Psoas muscle (tissue), 8 donors: ENCODE results near the gene C1orf94. TPM values are rescaled to one million over a fixed set of nuclear protein-coding genes. Genes with fewer than 3 reads are reported as not detected.
A peak's percentile ranks its signal among the peaks of the same experiment; 100 is the strongest.

ENCODE experiments used
- ATAC-seq, 4 donors: fragments of 200-7000 bp; cut with Tn5 transposase; one replicate each; pipeline ENCODE4 v1.9.1; 2020; ENCODE audit warnings: moderate library complexity in 3 of 4, mild to moderate bottlenecking in 2 of 4
- DNase-seq, 2 donors: peaks; one replicate each; pipeline ENCODE4 v3.0.0-alpha.2; 2020
- H3K27ac ChIP-seq: fragments of 200-600 bp; one replicate; pipeline ENCODE4 v1.8.0; 2022
- H3K27me3 ChIP-seq, 3 donors: fragments of 200-600 bp in 1 of 3; one replicate each; pipeline versions ENCODE4 v1.6.1 to v1.8.0; 2013 to 2022; ENCODE audit warnings: low read length in 2 of 3, mild to moderate bottlenecking in 2 of 3, moderate library complexity in 1 of 3; ENCODE audit not compliant: insufficient read depth in 3 of 3
- H3K36me3 ChIP-seq, 2 donors: fragments of 200-600 bp in 1 of 2; one replicate each; pipeline versions ENCODE4 v1.6.1 to v1.8.0; 2013 to 2022; ENCODE audit warnings: low read depth in 1 of 2, mild to moderate bottlenecking in 1 of 2, moderate library complexity in 1 of 2; ENCODE audit not compliant: insufficient read depth in 1 of 2
- H3K4me1 ChIP-seq: fragments of 200-600 bp; one replicate; pipeline ENCODE4 v1.8.0; 2022
- H3K4me3 ChIP-seq: fragments of 200-600 bp; one replicate; pipeline ENCODE4 v1.8.0; 2022; ENCODE audit warnings: mild to moderate bottlenecking
- H3K9me3 ChIP-seq: fragments of 200-600 bp; one replicate; pipeline ENCODE4 v1.8.0; 2022
- WGBS, 3 donors: extraction: QIAGEN DNeasy Blood & Tissue Kit; methylation state at CpG; one replicate each; pipeline versions ENCODE4 v1.1.6 to v1.1.7; 2013; 5-methylcytosine and 5-hydroxymethylcytosine counted together
- intact Hi-C, 2 donors: fragments of 100-400 bp; cut with DNase I; formaldehyde crosslinking; loops; one replicate each; pipeline versions ENCODE4 v1.11.0 to v1.14.2; 2022
- polyA plus RNA-seq, 3 donors: library from polyadenylated mRNA; stranded (reverse); fragments of 200-250 nt; gene quantifications; one replicate each; pipeline ENCODE4 v1.2.3, GENCODE V29; 2013
- total RNA-seq, 4 donors: library from RNA; stranded (reverse); fragmentation: NEBNext Ultra II Directional in 2 of 4; extraction: Animal tissue kit (Norgen Biotek cat#: 25700) in 2 of 4; gene quantifications; one replicate each; pipeline versions ENCODE4 v1.2.1 to v1.2.4, GENCODE V29; 2021 to 2023
- TF ChIP-seq, protein P1 (sequence below): fragments of 200-600 bp; IDR thresholded peaks from one replicate; pipeline ENCODE4 v1.8.0; 2022; ENCODE audit warnings: antibody characterized with exemption
- donor health status: healthy with polysubstance abuse.
- donor health status: DM: no; HTN: no; CAD: no; lungs with moderate emphysema.
- donor health status: Bipolar disorder and iron deficiency.
- donor health status: healthy.
- donor health status: DM: yes; HTN: yes; CAD: no.
- donor health status: DM: no; HTN: no; CAD: no.
- donor health status: DM: no; HTN: no; CAD: no.
- donor health status: DM: yes; HTN: yes; CAD: no.

C1orf94 gene
- total and polyA plus RNA-seq, 7 donors = 0.01 TPM; not detected in 6

DNA sequence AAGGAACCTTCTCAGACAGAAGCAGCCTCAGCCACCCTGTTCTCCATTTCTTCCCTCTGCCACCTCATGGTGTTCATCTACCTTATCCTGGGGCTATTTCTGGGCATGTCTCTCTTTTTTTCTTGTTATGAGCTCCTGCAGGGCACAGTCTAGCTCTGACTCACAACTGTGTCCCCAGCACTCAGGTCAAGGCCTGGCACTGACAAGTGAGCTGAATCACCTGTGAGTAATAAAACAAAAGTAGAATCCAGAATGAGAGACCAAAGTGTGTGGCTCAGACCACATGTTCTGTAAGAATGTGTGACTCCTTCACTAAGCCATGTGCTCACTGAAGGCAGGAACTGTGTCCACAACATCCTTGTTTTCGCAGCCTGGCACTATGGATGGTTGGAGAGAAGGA lies 23.2 kb downstream of the C1orf94 start:
- Histone ChIP-seq H3K4me3 (no peak overlapping the region), H3K36me3 (no peaks in the 10 kb centered on the region), H3K27ac (no peak overlapping the region), H3K9me3 (no peaks in the 10 kb centered on the region), H3K27me3 (peaks cover 0 to 2% (median 0%) of the 10 kb centered on the region in 3 donors), H3K4me1 (no peaks in the 10 kb centered on the region)
- ATAC-seq (peak in 3 of 4 donors; percentile 78 to 88 (median 82)), DNase-seq (no peak)
- 84 to 94% (median 91%) methylated on average over 1 of the region's 1 CpG for WGBS, 3 donors
- intact Hi-C loops = no loop called here
- TF ChIP-seq, protein P1, sequence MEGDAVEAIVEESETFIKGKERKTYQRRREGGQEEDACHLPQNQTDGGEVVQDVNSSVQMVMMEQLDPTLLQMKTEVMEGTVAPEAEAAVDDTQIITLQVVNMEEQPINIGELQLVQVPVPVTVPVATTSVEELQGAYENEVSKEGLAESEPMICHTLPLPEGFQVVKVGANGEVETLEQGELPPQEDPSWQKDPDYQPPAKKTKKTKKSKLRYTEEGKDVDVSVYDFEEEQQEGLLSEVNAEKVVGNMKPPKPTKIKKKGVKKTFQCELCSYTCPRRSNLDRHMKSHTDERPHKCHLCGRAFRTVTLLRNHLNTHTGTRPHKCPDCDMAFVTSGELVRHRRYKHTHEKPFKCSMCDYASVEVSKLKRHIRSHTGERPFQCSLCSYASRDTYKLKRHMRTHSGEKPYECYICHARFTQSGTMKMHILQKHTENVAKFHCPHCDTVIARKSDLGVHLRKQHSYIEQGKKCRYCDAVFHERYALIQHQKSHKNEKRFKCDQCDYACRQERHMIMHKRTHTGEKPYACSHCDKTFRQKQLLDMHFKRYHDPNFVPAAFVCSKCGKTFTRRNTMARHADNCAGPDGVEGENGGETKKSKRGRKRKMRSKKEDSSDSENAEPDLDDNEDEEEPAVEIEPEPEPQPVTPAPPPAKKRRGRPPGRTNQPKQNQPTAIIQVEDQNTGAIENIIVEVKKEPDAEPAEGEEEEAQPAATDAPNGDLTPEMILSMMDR = no peak

DNA sequence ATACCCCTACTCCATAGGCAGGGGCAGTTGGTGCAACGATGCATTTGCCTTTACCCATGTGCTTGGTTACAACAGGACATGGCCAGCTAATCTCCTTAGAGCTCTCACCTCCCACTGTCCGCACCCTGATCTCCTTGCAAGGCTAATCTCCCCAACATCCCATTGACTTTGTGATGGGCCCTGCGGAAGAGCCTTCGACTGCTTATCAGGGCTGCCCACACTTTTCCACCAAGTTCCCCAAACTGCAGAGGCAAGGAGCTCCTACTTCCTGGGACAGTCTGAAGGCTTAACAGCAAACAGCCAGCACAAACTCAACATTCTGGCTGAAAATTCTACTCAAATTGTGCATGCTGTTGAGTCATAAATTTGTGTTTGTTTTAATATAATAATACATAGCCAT lies 36.0 kb downstream of the C1orf94 start:
- Histone ChIP-seq H3K27ac (no peak overlapping the region), H3K9me3 (no peaks in the 10 kb centered on the region), H3K4me3 (no peak overlapping the region), H3K27me3 (peaks cover 0 to 4% (median 4%) of the 10 kb centered on the region in 3 donors), H3K4me1 (no peaks in the 10 kb centered on the region), H3K36me3 (no peaks in the 10 kb centered on the region)
- intact Hi-C loops = no loop called here
- DNase-seq = no peak
- 88 to 95% (median 88%) methylated on average over 4 of the region's 4 CpGs for WGBS, 3 donors
- no peak for ATAC-seq
- TF ChIP-seq, protein P1 = no peak

DNA sequence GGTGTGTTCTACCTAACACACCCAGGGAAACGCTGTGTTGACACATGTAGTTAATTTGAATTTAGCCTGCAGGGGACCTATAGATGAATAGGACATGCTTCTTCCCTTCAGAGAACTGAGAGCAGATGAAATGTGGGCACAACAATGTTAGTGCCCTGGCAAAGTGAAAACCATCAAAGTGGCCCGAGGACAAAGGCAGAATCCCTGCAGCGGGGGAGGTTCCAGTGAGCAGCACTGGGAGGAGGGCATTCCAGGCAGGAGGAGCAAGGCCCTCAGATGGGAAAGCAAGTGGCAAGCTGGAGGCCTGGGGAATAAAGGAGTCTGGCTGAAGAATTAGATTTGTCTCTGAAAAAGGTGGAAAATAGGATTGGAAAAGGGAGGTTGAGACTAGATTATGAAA lies 37.2 kb downstream of the C1orf94 start:
- Histone ChIP-seq H3K4me3 (no peak overlapping the region), H3K27ac (no peak overlapping the region), H3K27me3 (peaks cover 0 to 4% (median 4%) of the 10 kb centered on the region in 3 donors), H3K36me3 (no peaks in the 10 kb centered on the region), H3K4me1 (no peaks in the 10 kb centered on the region), H3K9me3 (no peaks in the 10 kb centered on the region)
- intact Hi-C loops = no loop called here
- DNase-seq (no peak), ATAC-seq (no peak)
- TF ChIP-seq, protein P1 = no peak
- 32 to 48% (median 43%) methylated on average over 3 of the region's 3 CpGs for WGBS, 3 donors

DNA sequence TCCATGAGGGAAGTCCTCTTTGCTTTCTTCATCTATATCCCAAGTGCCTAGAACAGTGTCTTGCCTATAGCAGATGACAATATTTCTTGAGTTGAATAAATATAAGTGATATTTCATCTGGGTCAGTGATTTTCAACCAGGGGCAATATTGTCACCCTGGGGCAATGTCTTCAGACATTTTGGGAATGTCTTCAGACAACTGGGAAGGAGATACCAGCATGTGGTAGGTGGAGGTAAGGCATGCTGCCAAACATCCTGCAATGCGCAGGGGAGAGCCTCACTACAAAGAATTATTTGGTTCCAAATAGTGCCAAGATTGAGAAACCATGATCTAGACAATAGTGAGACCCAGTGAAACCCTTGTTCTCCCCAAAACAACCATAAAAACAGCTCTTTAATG lies 54.7 kb downstream of the C1orf94 start:
- Histone ChIP-seq H3K4me1 (no peaks in the 10 kb centered on the region), H3K27ac (no peak overlapping the region), H3K4me3 (no peak overlapping the region), H3K27me3 (peaks cover 0 to 8% (median 0%) of the 10 kb centered on the region in 3 donors), H3K36me3 (no peaks in the 10 kb centered on the region), H3K9me3 (no peaks in the 10 kb centered on the region)
- intact Hi-C loops = no loop called here
- ATAC-seq (no peak), DNase-seq (no peak)
- 42 to 85% (median 57%) methylated on average over 1 of the region's 1 CpG for WGBS, 3 donors
- TF ChIP-seq, protein P1 = no peak

DNA sequence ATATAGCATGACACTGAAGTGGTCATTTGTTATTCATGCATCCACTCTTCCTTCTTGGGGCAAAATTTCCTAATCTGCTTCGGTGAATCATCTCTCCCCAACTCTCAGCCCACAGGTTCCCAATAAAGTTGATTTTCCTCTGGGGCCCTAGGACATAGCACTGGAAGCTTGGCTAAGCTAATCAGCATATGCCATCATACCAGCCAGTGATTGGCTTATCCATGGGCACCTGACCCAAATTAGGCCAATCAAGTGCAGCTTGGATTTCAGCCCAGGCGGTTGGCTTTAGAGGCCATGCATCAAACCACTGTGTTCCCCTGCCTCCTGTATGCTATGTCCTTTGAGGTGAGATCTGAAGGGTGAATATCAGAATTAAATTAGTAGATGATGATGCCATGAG lies 58.9 kb downstream of the C1orf94 start:
- TF ChIP-seq, protein P1 = no peak
- DNase-seq (no peak), ATAC-seq (no peak)
- WGBS, 3 donors = 93 to 96% (median 94%) methylated on average over 2 of the region's 2 CpGs
- H3K27ac ChIP-seq = no peak overlapping the region
- intact Hi-C loops = no loop called here
- no peaks in the 10 kb centered on the region for H3K4me1 ChIP-seq
- H3K36me3 ChIP-seq = no peaks in the 10 kb centered on the region
- no peaks in the 10 kb centered on the region for H3K9me3 ChIP-seq
- H3K27me3 ChIP-seq = peaks cover 0 to 8% (median 4%) of the 10 kb centered on the region in 3 donors
- no peak overlapping the region for H3K4me3 ChIP-seq
